BLaER1 (cell line): ENCODE results near the gene RYR3.

Experiments
- H3K27ac ChIP-seq: shearing (Covaris generic); formaldehyde crosslinking; 2 replicates; pipeline ENCODE4 v1.8.1; 2022
- H3K27me3 ChIP-seq: shearing (Covaris generic); formaldehyde crosslinking; 2 replicates; pipeline ENCODE4 v1.8.1; 2022
- H3K36me3 ChIP-seq: shearing (Covaris generic); formaldehyde crosslinking; 2 replicates; pipeline ENCODE4 v1.8.1; 2022
- H3K4me1 ChIP-seq: shearing (Covaris generic); formaldehyde crosslinking; 2 replicates; pipeline ENCODE4 v1.8.1; 2022
- H3K4me2 ChIP-seq: shearing (Covaris generic); formaldehyde crosslinking; 2 replicates; pipeline ENCODE4 v1.8.1; 2022
- H3K4me3 ChIP-seq: shearing (Covaris generic); formaldehyde crosslinking; 2 replicates; pipeline ENCODE4 v1.8.1; 2022
- H3K9ac ChIP-seq: shearing (Covaris generic); formaldehyde crosslinking; 2 replicates; pipeline ENCODE4 v1.8.1; 2022
- H3K9me3 ChIP-seq: shearing (Covaris generic); formaldehyde crosslinking; 2 replicates; pipeline ENCODE4 v1.8.1; 2022
- H4K20me1 ChIP-seq: shearing (Covaris generic); formaldehyde crosslinking; 2 replicates; pipeline ENCODE4 v1.8.1; 2022
- Cebpa-rat ChIP-seq: shearing (Covaris generic); IDR thresholded peaks from 2 replicates; pipeline ENCODE4 v1.8.1; 2022

RYR3 gene

GRCh38 chr15:33458421-33458820, 147.7 kb downstream of the RYR3 start:
- no peak overlapping the region for H3K4me2 ChIP-seq
- no peak overlapping the region for H3K4me3 ChIP-seq
- no peaks in the 10 kb centered on the region for H4K20me1 ChIP-seq
- no peaks in the 10 kb centered on the region for H3K36me3 ChIP-seq
- H3K9me3 ChIP-seq = no peaks in the 10 kb centered on the region
- no peak overlapping the region for H3K9ac ChIP-seq
- no peak for TF ChIP-seq Cebpa-rat
- no peaks in the 10 kb centered on the region for H3K27me3 ChIP-seq
- H3K27ac ChIP-seq = no peak overlapping the region
- no peaks in the 10 kb centered on the region for H3K4me1 ChIP-seq

- H3K4me3 ChIP-seq = no peak overlapping the region
- no peaks in the 10 kb centered on the region for H3K4me1 ChIP-seq
- H3K9ac ChIP-seq = no peak overlapping the region
- H3K4me2 ChIP-seq = no peak overlapping the region
- no peaks in the 10 kb centered on the region for H3K9me3 ChIP-seq
- no peaks in the 10 kb centered on the region for H3K27me3 ChIP-seq
- H3K27ac ChIP-seq = no peak overlapping the region
- no peaks in the 10 kb centered on the region for H3K36me3 ChIP-seq
- TF ChIP-seq Cebpa-rat = no peak
- no peaks in the 10 kb centered on the region for H4K20me1 ChIP-seq
These were observed 149.5 kb downstream of the RYR3 start for GRCh38 chr15:33460166-33460805.

GRCh38 chr15:33461671-33462070, 150.9 kb downstream of the RYR3 start:
- TF ChIP-seq Cebpa-rat = no peak

GRCh38 chr15:33467146-33467815, 156.5 kb downstream of the RYR3 start:
- H3K9me3 ChIP-seq = no peaks in the 10 kb centered on the region
- no peaks in the 10 kb centered on the region for H4K20me1 ChIP-seq
- peaks cover 11% of the 10 kb centered on the region for H3K4me1 ChIP-seq
- H3K36me3 ChIP-seq = no peaks in the 10 kb centered on the region
- no peak overlapping the region for H3K27ac ChIP-seq
- H3K4me3 ChIP-seq = no peak overlapping the region
- no peaks in the 10 kb centered on the region for H3K27me3 ChIP-seq
- H3K9ac ChIP-seq = no peak overlapping the region
- no peak for TF ChIP-seq Cebpa-rat
- H3K4me2 ChIP-seq = peak overlapping the region; percentile 51

More at GRCh38 chr15:33461671-33462070, 150.9 kb downstream of the RYR3 start:
- Histone ChIP-seq H3K27me3 (no peaks in the 10 kb centered on the region), H3K4me1 (no peaks in the 10 kb centered on the region), H3K27ac (no peak overlapping the region), H3K9ac (no peak overlapping the region), H3K4me2 (no peak overlapping the region), H4K20me1 (no peaks in the 10 kb centered on the region), H3K4me3 (no peak overlapping the region), H3K36me3 (no peaks in the 10 kb centered on the region), H3K9me3 (no peaks in the 10 kb centered on the region)

GRCh38 chr15:33467816-33468163, 157.0 kb downstream of the RYR3 start:
- H3K27ac ChIP-seq = no peak overlapping the region
- no peak overlapping the region for H3K9ac ChIP-seq
- H3K4me2 ChIP-seq = peak overlapping the region; percentile 51
- no peaks in the 10 kb centered on the region for H4K20me1 ChIP-seq
- TF ChIP-seq Cebpa-rat = no peak
- no peaks in the 10 kb centered on the region for H3K9me3 ChIP-seq
- H3K4me1 ChIP-seq = peaks cover 11% of the 10 kb centered on the region
- no peaks in the 10 kb centered on the region for H3K27me3 ChIP-seq
- no peak overlapping the region for H3K4me3 ChIP-seq
- H3K36me3 ChIP-seq = no peaks in the 10 kb centered on the region

- no peak overlapping the region for H3K9ac ChIP-seq
- no peaks in the 10 kb centered on the region for H3K9me3 ChIP-seq
- no peak overlapping the region for H3K4me3 ChIP-seq
- peaks cover 11% of the 10 kb centered on the region for H3K4me1 ChIP-seq
- H3K27ac ChIP-seq = no peak overlapping the region
- no peak overlapping the region for H3K4me2 ChIP-seq
- no peaks in the 10 kb centered on the region for H4K20me1 ChIP-seq
- no peak for TF ChIP-seq Cebpa-rat
- no peaks in the 10 kb centered on the region for H3K27me3 ChIP-seq
- no peaks in the 10 kb centered on the region for H3K36me3 ChIP-seq
These were observed 158.0 kb downstream of the RYR3 start for GRCh38 chr15:33468740-33469139.

DNA sequence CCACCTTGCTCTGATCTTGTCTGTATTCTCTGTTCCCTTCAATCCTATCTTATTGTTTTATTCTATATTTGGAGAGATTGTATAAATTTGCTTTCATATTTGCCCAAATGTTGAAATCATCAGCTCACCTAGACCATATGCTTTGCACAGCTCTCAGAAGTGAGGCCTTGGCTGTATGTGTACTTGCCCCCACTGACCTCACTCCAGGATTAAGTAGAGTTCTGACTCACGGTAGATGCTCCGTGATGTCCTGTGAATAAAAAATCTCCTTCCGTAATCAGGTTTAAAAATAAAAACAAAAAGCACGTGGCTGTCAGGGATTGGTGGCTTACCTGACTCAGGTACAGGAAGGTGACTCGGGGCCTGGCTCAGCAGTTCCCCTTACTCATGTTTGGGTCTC, 162.2 kb downstream of the RYR3 start:
- Histone ChIP-seq H3K36me3 (no peaks in the 10 kb centered on the region), H3K9ac (no peak overlapping the region), H3K9me3 (no peaks in the 10 kb centered on the region), H3K4me1 (peaks cover 2% of the 10 kb centered on the region), H3K4me2 (no peak overlapping the region), H4K20me1 (no peaks in the 10 kb centered on the region), H3K27me3 (no peaks in the 10 kb centered on the region), H3K4me3 (no peak overlapping the region), H3K27ac (no peak overlapping the region)
- TF ChIP-seq Cebpa-rat = no peak

DNA sequence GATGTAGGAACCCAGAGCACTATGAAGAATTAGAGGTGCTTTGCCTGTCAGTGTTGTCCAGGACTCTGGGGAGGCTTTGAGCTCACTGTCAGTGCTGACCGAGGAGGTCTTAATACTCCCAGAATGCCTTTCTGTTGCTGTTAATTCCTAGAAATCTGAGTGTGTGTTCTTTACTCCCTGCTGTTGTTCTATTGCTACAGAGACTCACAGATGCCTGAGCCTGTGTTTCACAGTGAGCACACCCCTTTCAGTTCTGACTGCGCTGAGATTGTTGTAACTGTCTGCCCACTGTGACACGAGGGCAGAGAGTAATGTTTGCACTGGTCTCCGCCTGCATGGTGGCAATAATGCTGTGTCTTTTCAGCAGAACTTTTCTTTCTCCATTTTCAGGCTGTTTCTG, 162.9 kb downstream of the RYR3 start:
- no peak overlapping the region for H3K9ac ChIP-seq
- H3K4me3 ChIP-seq = no peak overlapping the region
- H3K27ac ChIP-seq = no peak overlapping the region
- no peaks in the 10 kb centered on the region for H3K9me3 ChIP-seq
- no peaks in the 10 kb centered on the region for H3K4me1 ChIP-seq
- H3K4me2 ChIP-seq = no peak overlapping the region
- TF ChIP-seq Cebpa-rat = no peak
- no peaks in the 10 kb centered on the region for H4K20me1 ChIP-seq
- H3K36me3 ChIP-seq = no peaks in the 10 kb centered on the region
- H3K27me3 ChIP-seq = no peaks in the 10 kb centered on the region

GRCh38 chr15:33476076-33476475, 165.3 kb downstream of the RYR3 start:
- H3K27me3 ChIP-seq = no peaks in the 10 kb centered on the region
- TF ChIP-seq Cebpa-rat = no peak
- H3K9ac ChIP-seq = no peak overlapping the region
- H3K36me3 ChIP-seq = no peaks in the 10 kb centered on the region
- H3K4me2 ChIP-seq = no peak overlapping the region
- H3K9me3 ChIP-seq = no peaks in the 10 kb centered on the region
- no peak overlapping the region for H3K27ac ChIP-seq
- H3K4me1 ChIP-seq = no peaks in the 10 kb centered on the region
- no peak overlapping the region for H3K4me3 ChIP-seq
- no peaks in the 10 kb centered on the region for H4K20me1 ChIP-seq

- no peaks in the 10 kb centered on the region for H3K27me3 ChIP-seq
- H3K4me1 ChIP-seq = no peaks in the 10 kb centered on the region
- TF ChIP-seq Cebpa-rat = no peak
- H3K9ac ChIP-seq = no peak overlapping the region
- no peaks in the 10 kb centered on the region for H3K36me3 ChIP-seq
- H3K4me2 ChIP-seq = no peak overlapping the region
- no peaks in the 10 kb centered on the region for H4K20me1 ChIP-seq
- no peak overlapping the region for H3K4me3 ChIP-seq
- H3K9me3 ChIP-seq = peaks cover 4% of the 10 kb centered on the region; the same call in 1 of the 2 replicates
- H3K27ac ChIP-seq = no peak overlapping the region
These were observed 166.1 kb downstream of the RYR3 start for GRCh38 chr15:33476908-33477307.
